ENCODE data around the gene ROBO2.

The ROBO2 gene

GRCh38 chr3:77682162-77682561, 642.3 kb downstream of the ROBO2 start:
- DNase-seq (ENCODE audit: low read depth in 2 of 2) = no peak

- no peak for DNase-seq (ENCODE audit: low read depth in 2 of 2)
Observed at GRCh38 chr3:77684115-77684514, 644.2 kb downstream of the ROBO2 start.

- no peak for DNase-seq (ENCODE audit: low read depth in 2 of 2)
Observed at GRCh38 chr3:77685713-77686112, 645.8 kb downstream of the ROBO2 start.

GRCh38 chr3:77686560-77686959, 646.7 kb downstream of the ROBO2 start:
- DNase-seq (ENCODE audit: low read depth in 2 of 2) = no peak

DNA sequence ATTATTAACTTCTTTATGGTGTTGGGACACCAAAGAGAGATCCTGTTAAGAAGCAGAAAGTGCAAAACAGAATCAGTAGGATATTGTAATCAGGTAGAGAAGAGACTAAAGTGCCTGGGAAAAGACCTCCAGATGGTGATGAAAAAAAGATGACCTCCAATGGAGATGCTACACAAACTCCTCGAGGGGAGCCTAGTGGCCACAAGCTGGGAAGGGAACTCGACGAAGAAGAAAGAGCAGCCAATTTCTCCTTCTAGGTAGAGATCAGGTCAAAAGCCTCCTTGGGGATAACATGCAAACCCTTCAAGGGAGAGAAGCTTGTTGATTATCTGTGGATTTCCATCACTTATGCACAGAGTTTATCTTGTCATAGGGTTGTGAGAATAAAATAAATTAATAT, 647.6 kb downstream of the ROBO2 start:
- DNase-seq (ENCODE audit: low read depth in 2 of 2) = no peak

GRCh38 chr3:77690284-77690845, 650.5 kb downstream of the ROBO2 start:
- no peak for DNase-seq (ENCODE audit: low read depth in 2 of 2)

DNA sequence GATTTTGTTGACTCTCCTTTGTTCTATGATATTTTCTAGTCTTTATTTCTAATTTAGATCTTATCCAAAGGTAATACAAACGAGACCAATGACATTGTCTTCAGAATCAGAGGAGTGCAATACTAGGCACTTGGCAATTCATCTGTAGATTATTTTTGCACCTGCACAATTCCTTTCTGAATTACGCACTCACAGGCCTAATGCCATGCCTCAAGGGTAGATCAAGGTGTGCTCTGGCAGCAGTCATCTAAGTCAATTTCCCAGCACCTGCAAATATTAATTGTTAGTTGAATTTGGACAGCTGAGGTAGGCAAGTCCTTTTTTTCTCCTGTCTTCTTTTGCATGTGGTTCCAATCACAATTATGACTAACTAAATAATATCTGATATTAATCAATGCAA, 653.2 kb downstream of the ROBO2 start:
- DNase-seq (ENCODE audit: low read depth in 2 of 2) = no peak

DNA sequence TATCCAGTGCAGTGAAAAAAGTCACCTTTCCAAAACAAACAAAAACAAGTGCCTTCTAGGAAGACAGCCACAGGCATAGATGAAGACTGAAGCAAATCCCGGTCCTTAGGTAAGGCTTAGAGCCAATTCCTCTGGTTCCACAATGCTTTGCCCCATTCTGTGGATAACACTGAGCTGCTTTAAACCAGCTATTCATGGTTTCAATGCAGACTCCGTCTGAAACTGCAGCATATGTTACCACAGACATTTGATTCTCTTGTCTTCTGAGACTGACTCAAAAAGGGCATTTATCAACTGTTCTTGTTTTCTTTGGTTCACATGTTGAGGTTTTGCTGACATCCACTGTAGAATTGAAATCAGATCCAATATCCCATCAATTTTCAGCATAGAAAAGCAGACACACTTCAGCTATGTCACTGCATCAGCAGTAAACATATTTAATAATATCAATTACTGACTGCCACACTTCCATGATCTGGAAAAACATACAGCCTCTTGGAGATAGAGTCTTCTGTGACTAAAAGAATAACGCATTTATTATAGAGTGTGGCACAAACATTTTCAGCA, 659.3 kb downstream of the ROBO2 start:
- no peak for DNase-seq (ENCODE audit: low read depth in 2 of 2)

All from stimulated activated CD8-positive, alpha-beta memory T cell treated with anti-CD3 and anti-CD28 coated beads, Interleukin-2, amount 100 ng/mL, for 48 hours (primary cell).